Stimulated activated CD4-positive, alpha-beta T cell treated with anti-CD3 and anti-CD28 coated beads, Interleukin-1b, Interleukin-23, amount 100 ng/mL, for 24 hours (primary cell): ENCODE results near the gene INHBE.
"Not testable (repeated sequence)": the region's sequence is repeated elsewhere in the genome, so short reads cannot be mapped to it uniquely, and the experiment has no call there.

Experiments
- DNase-seq, 4 experiments: peaks; one replicate each; pipeline ENCODE4 v3.0.0-alpha.2; 2020; ENCODE audit warnings: low read depth in 4 of 4, low spot score in 1 of 4

Gene INHBE

DNA sequence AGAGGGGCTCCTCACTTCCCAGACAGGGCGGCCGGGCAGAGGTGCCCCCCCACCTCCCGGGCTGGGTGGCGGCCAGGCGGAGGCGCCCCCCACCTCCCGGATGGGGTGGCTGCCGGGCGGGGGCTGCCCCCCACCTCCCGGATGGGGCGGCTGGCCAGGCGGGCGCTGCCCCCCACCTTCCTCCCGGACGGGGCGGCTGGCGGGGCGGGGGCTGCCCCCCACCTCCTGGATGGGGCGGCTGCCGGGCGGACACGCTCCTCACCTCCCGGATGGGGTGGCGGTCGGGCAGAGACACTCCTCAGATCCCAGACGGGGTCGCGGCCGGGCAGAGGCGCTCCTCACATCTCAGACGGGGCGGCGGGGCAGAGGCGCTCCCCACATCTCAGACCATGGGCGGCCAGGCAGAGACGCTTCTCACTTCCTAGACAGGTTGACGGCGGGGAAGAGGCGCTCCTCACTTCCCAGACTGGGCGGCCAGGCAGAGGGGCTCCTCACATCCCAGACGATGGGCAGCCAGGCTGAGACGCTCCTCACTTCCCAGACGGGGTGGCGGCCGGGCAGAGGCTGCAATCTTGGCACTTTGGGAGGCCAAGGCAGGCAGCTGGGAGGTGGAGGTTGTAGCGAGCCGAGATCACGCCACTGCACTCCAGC, 40.1 kb downstream of the INHBE start:
- not testable (repeated sequence) for DNase-seq

DNA sequence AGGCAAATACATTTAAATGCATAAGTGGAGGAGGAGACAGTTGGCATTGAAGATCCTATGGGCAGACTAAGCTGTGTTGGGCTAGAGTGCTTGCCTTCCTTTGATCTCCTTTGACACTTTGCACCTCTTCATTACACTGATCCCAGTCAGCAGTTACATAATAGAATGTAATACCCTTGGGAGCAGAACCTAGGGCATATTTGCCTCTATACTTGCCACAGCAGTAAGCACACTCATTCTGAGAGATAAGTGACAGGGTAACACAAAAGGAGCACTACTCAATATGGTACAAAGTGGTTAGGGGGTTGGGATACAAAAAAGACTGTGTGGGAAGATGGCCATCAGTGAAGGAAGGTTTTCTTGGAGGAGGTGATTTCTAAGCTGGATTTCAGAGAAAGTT, 41.7 kb downstream of the INHBE start:
- no peak for DNase-seq

GRCh38 chr12:57497223-57498131, 42.4 kb downstream of the INHBE start:
- DNase-seq, result no peak

- DNase-seq, result no peak
Measured at GRCh38 chr12:57498132-57498502, 43.0 kb downstream of the INHBE start.

GRCh38 chr12:57498571-57498970, 43.5 kb downstream of the INHBE start:
- no peak for DNase-seq

DNA sequence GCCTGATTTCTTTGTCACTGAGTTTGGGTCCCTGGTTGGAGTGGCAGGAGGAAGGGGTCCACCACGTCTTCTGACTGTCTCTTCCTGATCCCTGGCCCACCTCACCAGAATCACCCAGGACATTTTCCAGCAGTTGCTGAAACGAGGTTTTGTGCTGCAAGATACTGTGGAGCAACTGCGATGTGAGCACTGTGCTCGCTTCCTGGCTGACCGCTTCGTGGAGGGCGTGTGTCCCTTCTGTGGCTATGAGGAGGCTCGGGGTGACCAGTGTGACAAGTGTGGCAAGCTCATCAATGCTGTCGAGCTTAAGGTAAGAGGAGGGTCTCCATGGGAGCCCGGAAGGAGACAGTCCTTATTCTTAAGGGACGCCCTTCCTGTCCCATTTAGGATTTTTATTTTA, 45.1 kb downstream of the INHBE start:
- no peak for DNase-seq

DNA sequence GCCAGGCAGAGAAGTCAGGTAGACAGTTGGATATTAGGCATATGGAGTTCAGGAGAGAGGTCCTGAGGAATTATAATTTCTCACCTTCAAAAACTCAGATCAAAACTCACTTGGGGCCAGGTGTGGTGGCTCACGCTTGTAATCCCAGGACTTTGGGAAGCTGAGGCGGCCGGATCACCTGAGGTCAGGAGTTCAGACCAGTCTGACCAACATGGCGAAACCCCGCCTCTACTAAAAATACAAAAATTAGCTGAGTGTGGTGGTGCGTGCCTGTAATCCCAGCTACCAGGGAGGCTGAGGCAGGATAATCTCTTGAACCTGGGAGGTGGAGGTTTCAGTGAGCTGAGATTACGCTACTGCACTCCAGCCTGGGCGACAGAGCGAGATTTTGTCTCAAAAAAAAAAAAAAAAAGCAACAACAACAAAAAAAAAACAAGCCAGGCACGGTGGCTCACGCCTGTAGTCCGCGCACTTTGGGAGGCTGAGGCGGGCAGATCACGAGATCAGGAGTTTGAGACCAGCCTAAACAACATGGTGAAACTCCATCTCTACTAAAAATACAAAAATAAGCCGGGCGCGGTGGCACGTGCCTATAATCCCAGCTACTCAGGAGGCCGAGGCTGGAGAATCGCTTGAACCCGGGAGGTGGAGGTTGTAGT, 47.3 kb downstream of the INHBE start:
- DNase-seq, result not testable (repeated sequence)

DNA sequence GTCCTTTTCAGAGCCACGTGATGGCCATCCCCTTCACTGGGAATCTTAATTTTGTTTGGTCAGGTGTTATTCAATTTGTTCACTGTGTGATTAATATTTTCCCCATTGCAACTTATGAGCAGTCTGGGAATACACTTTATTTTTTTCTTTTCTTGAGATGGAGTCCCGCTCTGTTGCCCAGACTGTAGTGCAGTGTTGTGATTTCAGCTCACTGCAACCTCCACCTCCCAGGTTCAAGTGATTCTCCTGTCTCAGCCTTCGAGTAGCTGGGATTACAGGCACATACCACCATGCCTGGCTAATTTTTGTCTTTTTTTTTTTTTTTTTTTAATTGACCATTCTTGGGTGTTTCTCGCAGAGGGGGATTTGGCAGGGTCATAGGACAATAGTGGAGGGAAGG, 51.4 kb downstream of the INHBE start:
- not testable (repeated sequence) for DNase-seq
